Calu3 (cell line): ENCODE measurements around the gene LDB3. TPM values are rescaled to one million over a fixed set of nuclear protein-coding genes. Genes with fewer than 3 reads are reported as not detected.
A peak's percentile ranks its signal among the peaks of the same experiment; 100 is the strongest.

Source experiments
- BruUV-seq: library from RNA; stranded (reverse); fragments of 400-500 nt; replicated peaks from 2 replicates; lab custom pipeline; 2021; lab: Mats Ljungman, UMichigan
- CTCF ChIA-PET: fragments of 300-600 bp; sonication (Branson Sonifier 250); formaldehyde crosslinking; loops from one replicate; lab custom pipeline; 2022; ENCODE audit warnings: antibody characterized with exemption; lab: Charles Lee
- DNase-seq: peaks from one replicate; pipeline ENCODE4 v3.0.0; 2022
- H3K27ac Mint-ChIP-seq: one replicate; pipeline ENCODE4 v1.8.0; 2022; ENCODE audit warnings: mixed read lengths; ENCODE audit not compliant: unreplicated experiment
- H3K27me3 Mint-ChIP-seq: one replicate; pipeline ENCODE4 v1.8.0; 2022; ENCODE audit warnings: mixed read lengths; ENCODE audit not compliant: unreplicated experiment
- H3K36me3 Mint-ChIP-seq: one replicate; pipeline ENCODE4 v1.8.0; 2022; ENCODE audit warnings: mild to moderate bottlenecking, moderate library complexity, mixed read lengths; ENCODE audit not compliant: insufficient read depth, unreplicated experiment
- H3K4me1 Mint-ChIP-seq: one replicate; pipeline ENCODE4 v1.8.0; 2022; ENCODE audit warnings: mild to moderate bottlenecking, low read depth, mixed read lengths; ENCODE audit not compliant: unreplicated experiment
- H3K4me3 Mint-ChIP-seq: one replicate; pipeline ENCODE4 v1.8.0; 2022; ENCODE audit warnings: mild to moderate bottlenecking, low read depth, moderate library complexity, mixed read lengths; ENCODE audit not compliant: unreplicated experiment
- H3K9me3 Mint-ChIP-seq: one replicate; pipeline ENCODE4 v1.8.0; 2022; ENCODE audit warnings: low read depth, mixed read lengths; ENCODE audit not compliant: unreplicated experiment
- intact Hi-C: fragments of 100-400 bp; cut with micrococcal nuclease; formaldehyde crosslinking; loops from one replicate; pipeline ENCODE4 v1.10.0; 2022; ENCODE audit not compliant: unreplicated experiment
- total RNA-seq: library from RNA; stranded (reverse); gene quantifications from 2 replicates; pipeline ENCODE4 v1.2.3, GENCODE V29; 2022
- TF ChIP-seq, protein P1 (sequence below): fragments of 200-600 bp; IDR thresholded peaks from one replicate; pipeline ENCODE4 v1.8.0; 2022; ENCODE audit warnings: antibody characterized with exemption; ENCODE audit not compliant: unreplicated experiment

Gene LDB3
- total RNA-seq, 1 experiment from 2014 or later = not detected

DNA sequence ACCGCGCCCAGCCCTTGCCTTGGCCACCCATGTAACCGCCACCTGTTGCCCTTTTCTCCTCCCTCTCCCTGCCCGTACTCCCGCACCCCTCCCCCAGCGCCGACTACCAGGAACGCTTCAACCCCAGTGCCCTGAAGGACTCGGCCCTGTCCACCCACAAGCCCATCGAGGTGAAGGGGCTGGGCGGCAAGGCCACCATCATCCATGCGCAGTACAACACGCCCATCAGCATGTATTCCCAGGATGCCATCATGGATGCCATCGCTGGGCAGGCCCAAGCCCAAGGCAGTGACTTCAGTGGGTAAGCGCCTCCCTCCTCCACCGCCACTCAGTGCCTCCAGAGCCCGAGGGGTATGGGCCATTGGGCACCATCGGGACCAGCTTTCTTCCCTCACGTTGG, 18.7 kb downstream of the LDB3 start:
- no peak for DNase-seq
- no peak overlapping the region for H3K27ac Mint-ChIP-seq
- intact Hi-C loops = no loop called here
- no peak overlapping the region for H3K4me3 Mint-ChIP-seq
- H3K27me3 Mint-ChIP-seq = peaks cover 57% of the 10 kb centered on the region
- TF ChIP-seq, protein P1, sequence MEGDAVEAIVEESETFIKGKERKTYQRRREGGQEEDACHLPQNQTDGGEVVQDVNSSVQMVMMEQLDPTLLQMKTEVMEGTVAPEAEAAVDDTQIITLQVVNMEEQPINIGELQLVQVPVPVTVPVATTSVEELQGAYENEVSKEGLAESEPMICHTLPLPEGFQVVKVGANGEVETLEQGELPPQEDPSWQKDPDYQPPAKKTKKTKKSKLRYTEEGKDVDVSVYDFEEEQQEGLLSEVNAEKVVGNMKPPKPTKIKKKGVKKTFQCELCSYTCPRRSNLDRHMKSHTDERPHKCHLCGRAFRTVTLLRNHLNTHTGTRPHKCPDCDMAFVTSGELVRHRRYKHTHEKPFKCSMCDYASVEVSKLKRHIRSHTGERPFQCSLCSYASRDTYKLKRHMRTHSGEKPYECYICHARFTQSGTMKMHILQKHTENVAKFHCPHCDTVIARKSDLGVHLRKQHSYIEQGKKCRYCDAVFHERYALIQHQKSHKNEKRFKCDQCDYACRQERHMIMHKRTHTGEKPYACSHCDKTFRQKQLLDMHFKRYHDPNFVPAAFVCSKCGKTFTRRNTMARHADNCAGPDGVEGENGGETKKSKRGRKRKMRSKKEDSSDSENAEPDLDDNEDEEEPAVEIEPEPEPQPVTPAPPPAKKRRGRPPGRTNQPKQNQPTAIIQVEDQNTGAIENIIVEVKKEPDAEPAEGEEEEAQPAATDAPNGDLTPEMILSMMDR = no peak
- no TSS peak for BruUV-seq
- H3K9me3 Mint-ChIP-seq = no peaks in the 10 kb centered on the region
- CTCF ChIA-PET = no interaction called here
- H3K36me3 Mint-ChIP-seq = no peaks in the 10 kb centered on the region
- no peaks in the 10 kb centered on the region for H3K4me1 Mint-ChIP-seq

DNA sequence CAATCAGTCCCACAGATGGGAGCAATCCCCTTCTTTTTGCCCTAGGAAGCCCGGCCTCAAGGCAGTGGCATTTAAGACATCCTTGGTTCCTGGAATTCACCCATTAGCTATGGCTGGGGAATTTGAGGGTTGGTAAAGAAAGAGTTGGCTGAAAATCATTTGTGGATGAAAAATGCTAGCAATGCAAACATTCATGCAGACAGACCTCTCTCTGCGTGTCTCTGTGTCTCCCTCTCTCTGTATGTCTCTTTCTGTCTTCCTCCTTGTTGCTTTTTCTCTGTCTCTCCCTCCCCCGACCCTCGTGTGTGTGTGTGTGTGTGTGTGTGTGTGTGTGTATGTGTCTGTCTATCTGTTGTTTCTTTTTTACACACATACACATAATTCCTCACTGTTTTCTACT, 19.4 kb downstream of the LDB3 start:
- CTCF ChIA-PET = no interaction called here
- intact Hi-C loops = loop anchor here (1.0 kb wide), 1 partner anchor 212 kb away; no protein-coding TSS in a partner anchor
- H3K27me3 Mint-ChIP-seq = peaks cover 49% of the 10 kb centered on the region

DNA sequence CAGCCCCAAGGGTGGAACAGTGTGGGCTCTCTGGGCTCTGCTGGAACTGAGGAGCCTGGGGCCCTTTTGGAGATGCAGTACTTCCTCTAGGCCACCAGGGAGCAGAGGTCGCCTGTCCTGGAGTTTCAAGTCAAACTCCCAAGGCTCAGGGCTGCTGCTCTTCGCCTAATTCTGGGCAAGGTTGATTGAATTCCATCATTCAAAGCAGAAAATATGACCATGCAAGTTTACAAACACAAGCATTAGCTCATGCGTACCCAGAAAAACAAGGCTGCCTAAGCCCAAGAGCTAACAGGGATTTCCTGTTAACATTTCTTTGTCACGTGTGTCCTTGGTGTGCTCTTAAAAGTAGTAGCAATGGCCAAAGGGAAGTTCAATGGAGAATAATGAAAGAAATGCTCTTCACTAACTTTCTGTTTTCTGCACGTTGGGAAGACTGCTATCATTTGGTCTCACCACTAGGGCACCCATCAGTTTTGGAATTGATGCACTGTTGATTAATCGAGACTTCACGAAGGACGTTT, 20.1 kb downstream of the LDB3 start:
- no TSS peak for BruUV-seq
- Mint-ChIP-seq H3K4me1 (no peaks in the 10 kb centered on the region), H3K27me3 (peaks cover 42% of the 10 kb centered on the region), H3K4me3 (no peak overlapping the region), H3K27ac (no peak overlapping the region), H3K9me3 (no peaks in the 10 kb centered on the region), H3K36me3 (no peaks in the 10 kb centered on the region)
- DNase-seq = peak; percentile 49
- intact Hi-C loops = loop anchor here (1.0 kb wide), 1 partner anchor 211 kb away; no protein-coding TSS in a partner anchor
- TF ChIP-seq, protein P1 = peak; percentile 67
- CTCF ChIA-PET = no interaction called here

More for the DNA sequence above, 19.4 kb downstream of the LDB3 start:
- H3K4me1 Mint-ChIP-seq = no peaks in the 10 kb centered on the region
- TF ChIP-seq, protein P1 = no peak
- H3K9me3 Mint-ChIP-seq = no peaks in the 10 kb centered on the region
- no peak overlapping the region for H3K4me3 Mint-ChIP-seq
- no TSS peak for BruUV-seq
- no peaks in the 10 kb centered on the region for H3K36me3 Mint-ChIP-seq
- no peak for DNase-seq
- H3K27ac Mint-ChIP-seq = no peak overlapping the region

DNA sequence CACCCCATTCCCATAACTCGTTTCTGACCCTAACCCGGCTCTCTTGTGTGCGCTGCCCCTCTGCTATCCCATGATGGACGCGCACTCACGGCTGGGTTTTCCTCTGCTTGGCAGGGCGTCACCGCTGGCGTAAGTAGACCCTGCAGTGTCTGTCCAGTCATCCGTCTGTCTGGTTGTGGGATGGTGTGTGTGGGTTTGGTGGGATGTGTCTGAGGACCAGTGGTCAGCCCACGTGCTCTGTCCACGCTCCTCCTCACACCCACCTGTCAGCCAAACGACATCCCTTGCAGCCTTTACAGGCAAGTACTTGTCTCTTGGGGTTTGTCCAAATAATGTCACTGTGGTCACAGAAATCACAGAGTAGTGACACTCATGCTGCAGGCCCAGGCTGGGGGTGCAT, 20.8 kb downstream of the LDB3 start:
- CTCF ChIA-PET = no interaction called here
- Mint-ChIP-seq H3K27me3 (peaks cover 40% of the 10 kb centered on the region), H3K27ac (no peak overlapping the region), H3K9me3 (no peaks in the 10 kb centered on the region), H3K4me3 (no peak overlapping the region), H3K36me3 (no peaks in the 10 kb centered on the region), H3K4me1 (no peaks in the 10 kb centered on the region)
- TF ChIP-seq, protein P1 = no peak
- intact Hi-C loops = no loop called here
- BruUV-seq = no TSS peak
- DNase-seq = no peak
